ENCODE data around the gene SLC5A2. TPM values are rescaled to one million over a fixed set of nuclear protein-coding genes. Genes with fewer than 3 reads are reported as not detected.
"Not testable (repeated sequence)": the region's sequence is repeated elsewhere in the genome, so short reads cannot be mapped to it uniquely, and the experiment has no call there.

Gene SLC5A2
- total RNA-seq, 4 donors from 2014 or later = 1.1 to 1.4 TPM; not detected in 2

DNA sequence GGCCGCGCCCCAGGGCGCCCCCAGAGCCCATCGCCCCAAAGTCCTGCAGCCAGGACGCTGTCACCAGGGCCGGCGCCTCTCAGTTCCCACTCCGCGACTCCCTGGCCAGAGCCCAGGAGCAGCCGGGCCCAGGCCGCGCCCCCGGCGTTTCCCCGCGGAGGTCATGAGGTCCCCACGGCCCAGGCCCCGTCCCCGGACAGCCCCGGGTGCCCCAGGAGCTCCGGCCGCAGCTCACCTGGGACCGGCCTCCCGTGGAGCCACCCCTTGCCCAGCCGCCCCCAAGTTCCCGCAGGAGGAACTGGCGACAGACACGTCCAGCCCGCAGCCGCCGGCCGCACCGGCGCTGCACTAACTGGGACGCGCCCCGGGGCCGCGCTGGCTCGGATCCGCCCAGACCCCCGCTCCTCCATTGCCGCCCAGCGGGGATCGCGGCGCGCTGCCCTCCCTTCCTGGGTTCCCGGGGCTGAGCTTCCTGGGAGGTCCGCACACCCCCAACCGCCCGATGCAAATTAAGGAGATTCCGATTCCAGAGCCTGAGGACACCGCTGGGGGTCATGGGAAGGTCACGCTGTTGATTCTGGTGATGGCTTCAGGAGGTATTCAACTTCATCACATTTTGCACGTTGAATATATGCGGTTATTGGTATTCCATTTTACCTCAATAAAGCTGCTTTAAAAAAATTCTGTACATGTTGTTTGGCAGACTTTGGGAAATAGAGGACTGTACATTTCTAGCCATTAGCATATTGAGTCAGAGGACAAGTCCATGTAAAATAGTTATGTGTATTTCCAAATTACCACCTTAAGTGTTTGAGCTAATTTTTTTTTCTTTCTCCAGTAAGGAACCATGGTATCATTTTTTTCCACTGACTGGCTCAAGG, 54.7 kb downstream of the SLC5A2 start:
- Histone ChIP-seq H3K9me3 (no peaks in the 10 kb centered on the region), H3K4me1 (peaks cover 8% of the 10 kb centered on the region), H3K36me3 (no peaks in the 10 kb centered on the region), H3K4me3 (peak overlapping the region; percentile 44), H3K27me3 (peaks cover 29% of the 10 kb centered on the region), H3K27ac (no peak overlapping the region)
- 18% methylated on average over 21 of the region's 57 CpGs for WGBS
- no peak for DNase-seq (ENCODE audit: low spot score in 2 of 2)
- TF ChIP-seq POLR2A (IDR thresholded peaks at IDR 0.05) (no peak), POLR2AphosphoS5 (IDR thresholded peaks at IDR 0.05) (no peak), EP300 (IDR thresholded peaks at IDR 0.05) (no peak)
- TF ChIP-seq, protein P1, sequence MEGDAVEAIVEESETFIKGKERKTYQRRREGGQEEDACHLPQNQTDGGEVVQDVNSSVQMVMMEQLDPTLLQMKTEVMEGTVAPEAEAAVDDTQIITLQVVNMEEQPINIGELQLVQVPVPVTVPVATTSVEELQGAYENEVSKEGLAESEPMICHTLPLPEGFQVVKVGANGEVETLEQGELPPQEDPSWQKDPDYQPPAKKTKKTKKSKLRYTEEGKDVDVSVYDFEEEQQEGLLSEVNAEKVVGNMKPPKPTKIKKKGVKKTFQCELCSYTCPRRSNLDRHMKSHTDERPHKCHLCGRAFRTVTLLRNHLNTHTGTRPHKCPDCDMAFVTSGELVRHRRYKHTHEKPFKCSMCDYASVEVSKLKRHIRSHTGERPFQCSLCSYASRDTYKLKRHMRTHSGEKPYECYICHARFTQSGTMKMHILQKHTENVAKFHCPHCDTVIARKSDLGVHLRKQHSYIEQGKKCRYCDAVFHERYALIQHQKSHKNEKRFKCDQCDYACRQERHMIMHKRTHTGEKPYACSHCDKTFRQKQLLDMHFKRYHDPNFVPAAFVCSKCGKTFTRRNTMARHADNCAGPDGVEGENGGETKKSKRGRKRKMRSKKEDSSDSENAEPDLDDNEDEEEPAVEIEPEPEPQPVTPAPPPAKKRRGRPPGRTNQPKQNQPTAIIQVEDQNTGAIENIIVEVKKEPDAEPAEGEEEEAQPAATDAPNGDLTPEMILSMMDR (IDR thresholded peaks at IDR 0.05) = no peak

DNA sequence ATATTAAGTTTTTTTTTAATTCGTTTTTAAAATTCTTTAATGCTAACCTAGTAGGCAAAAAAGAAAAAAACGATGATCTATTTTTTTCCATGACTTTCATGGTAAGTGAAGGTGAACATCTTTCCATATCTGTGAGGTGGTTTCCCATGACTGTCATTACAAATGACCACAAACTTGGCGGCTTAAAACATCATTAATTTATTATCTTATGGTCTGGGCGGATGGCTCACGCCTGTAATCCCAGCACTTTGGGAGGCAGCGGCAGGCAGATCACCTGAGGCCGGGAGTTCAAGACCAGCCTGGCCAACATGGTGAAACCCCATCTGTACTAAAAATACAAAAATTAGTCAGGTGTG, 55.3 kb downstream of the SLC5A2 start:
- WGBS = 67% methylated on average over 7 of the region's 7 CpGs
- not testable (repeated sequence) for H3K9me3 ChIP-seq; H3K27ac ChIP-seq; H3K4me1 ChIP-seq; H3K36me3 ChIP-seq; H3K4me3 ChIP-seq; DNase-seq (ENCODE audit: low spot score in 2 of 2)
- peaks cover 29% of the 10 kb centered on the region for H3K27me3 ChIP-seq

DNA sequence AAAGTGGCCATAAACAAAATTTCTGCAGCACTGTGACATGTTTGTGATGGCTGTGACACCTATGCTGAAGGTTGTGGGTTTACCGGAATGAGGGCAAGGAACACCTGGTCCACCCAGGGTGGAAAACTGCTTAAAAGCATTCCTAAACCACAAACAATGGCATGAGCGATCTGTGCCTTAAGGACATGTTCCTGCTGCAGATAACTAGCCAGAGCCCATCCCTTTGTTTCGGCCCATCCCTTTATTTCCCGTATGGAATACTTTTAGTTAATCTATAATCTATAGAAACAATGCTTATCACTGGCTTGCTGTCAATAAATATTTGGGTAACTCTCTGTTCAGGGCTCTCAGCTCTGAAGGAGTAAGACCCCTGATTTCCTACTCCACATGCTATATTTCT, 56.8 kb downstream of the SLC5A2 start:
- not testable (repeated sequence) for H3K36me3 ChIP-seq; H3K27ac ChIP-seq; DNase-seq (ENCODE audit: low spot score in 2 of 2); H3K9me3 ChIP-seq; H3K4me1 ChIP-seq; H3K4me3 ChIP-seq
- WGBS = 78% methylated on average over 4 of the region's 4 CpGs
- peaks cover 21% of the 10 kb centered on the region for H3K27me3 ChIP-seq

Other genes with a start within 250 kb of the SLC5A2 start
- 10 to 100 TPM in 1 of 4 donors, 1 to 10 TPM in 2, under 1 TPM in 1; 0.98 to 14.4 (median 3.8) TPM for gene ITGAM, start 223.1 kb upstream of the SLC5A2 start, total RNA-seq
- 1 to 10 TPM in 3 of 4 donors, not detected in 1; 1.1 to 2.0 (median 1.2) TPM for gene ITGAX, start 127.9 kb upstream of the SLC5A2 start, total RNA-seq
- gene ITGAD, start 89.8 kb upstream of the SLC5A2 start, total RNA-seq = not detected
- gene COX6A2, start 54.8 kb upstream of the SLC5A2 start, total RNA-seq = not detected
- 1 to 10 TPM; 1.0 to 5.3 (median 1.8) TPM for gene ZNF843, start 40.3 kb upstream of the SLC5A2 start, total RNA-seq
- 10 to 100 TPM in 3 of 4 donors, 1 to 10 TPM in 1; 9.7 to 24.3 (median 17.9) TPM for gene ARMC5, start 23.6 kb upstream of the SLC5A2 start, total RNA-seq
- 10 to 100 TPM; 13.2 to 18.8 (median 14.6) TPM for gene TGFB1I1, start 11.0 kb upstream of the SLC5A2 start, total RNA-seq
- 100 to 1,000 TPM in 1 of 4 donors, 10 to 100 TPM in 3; 44.6 to 109 (median 56.1) TPM for gene RUSF1, start 25.3 kb downstream of the SLC5A2 start, total RNA-seq
- not detected for gene AHSP, start 44.8 kb downstream of the SLC5A2 start, total RNA-seq